HepG2 (cell line): ENCODE data around the gene MIF. TPM values are rescaled to one million over a fixed set of nuclear protein-coding genes. Genes with fewer than 3 reads are reported as not detected.
A peak's percentile ranks its signal among the peaks of the same experiment; 100 is the strongest.

Experiments used
- ARID5B ChIP-seq: IDR thresholded peaks from 2 replicates; pipeline ENCODE4 v1.4.0; 2020; ENCODE audit warnings: mild to moderate bottlenecking, missing genetic modification reagents
- CEBPZ ChIP-seq: IDR thresholded peaks from 2 replicates; pipeline ENCODE4 v1.6.1; 2012; ENCODE audit warnings: low read length, improper control_type of control experiment
- ETV6 ChIP-seq: sonication (generic); formaldehyde crosslinking; conservative IDR thresholded peaks from 2 replicates; pipeline ENCODE4 v1.4.0; 2020; ENCODE audit warnings: missing genetic modification reagents
- FOSL2 ChIP-seq: sonication (generic); formaldehyde crosslinking; IDR thresholded peaks from 2 replicates; pipeline ENCODE4 v1.4.0; 2020; ENCODE audit warnings: missing genetic modification reagents
- MBNL3 ChIP-seq: fragments of 250-450 bp; sonication (Bioruptor Pico); conservative IDR thresholded peaks from 2 replicates; pipeline ENCODE4 v1.8.0; 2022; ENCODE audit warnings: mild to moderate bottlenecking, inconsistent platforms
- MIXL1 ChIP-seq: IDR thresholded peaks from 2 replicates; pipeline ENCODE4 v1.6.1; 2016
- MLXIP ChIP-seq: sonication (generic); formaldehyde crosslinking; IDR thresholded peaks from 2 replicates; pipeline ENCODE4 v1.9.0; 2021; ENCODE audit warnings: missing genetic modification reagents, borderline replicate concordance
- MXD4 ChIP-seq: IDR thresholded peaks from 2 replicates; pipeline ENCODE4 v1.6.1; 2016; ENCODE audit warnings: mild to moderate bottlenecking, missing biosample characterization, missing genetic modification reagents
- PAF1 ChIP-seq: IDR thresholded peaks from 2 replicates; pipeline ENCODE4 v1.6.1; 2016; ENCODE audit warnings: missing genetic modification reagents, missing compliant biosample characterization
- THYN1 ChIP-seq: sonication (generic); formaldehyde crosslinking; IDR thresholded peaks from 2 replicates; pipeline ENCODE4 v1.8.1; 2023; ENCODE audit warnings: low read depth, mild to moderate bottlenecking, moderate library complexity, missing genetic modification reagents, borderline replicate concordance
- ZBTB21 ChIP-seq: sonication (generic); formaldehyde crosslinking; IDR thresholded peaks from 2 replicates; pipeline ENCODE4 v1.4.0; 2020; ENCODE audit warnings: missing genetic modification reagents
- ZNF160 ChIP-seq: sonication (generic); formaldehyde crosslinking; IDR thresholded peaks from 2 replicates; pipeline ENCODE4 v1.8.0; 2022; ENCODE audit warnings: mild to moderate bottlenecking, inconsistent platforms, missing genetic modification reagents
- ZNF326 ChIP-seq: sonication (generic); formaldehyde crosslinking; IDR thresholded peaks from 2 replicates; pipeline ENCODE4 v1.4.0; 2020; ENCODE audit warnings: missing genetic modification reagents, borderline replicate concordance
- ZNF333 ChIP-seq: sonication (generic); formaldehyde crosslinking; IDR thresholded peaks from 2 replicates; pipeline ENCODE4 v1.4.0; 2020; ENCODE audit warnings: mild to moderate bottlenecking, missing genetic modification reagents, borderline replicate concordance
- ZNF460 ChIP-seq: sonication (generic); formaldehyde crosslinking; IDR thresholded peaks from 2 replicates; pipeline ENCODE4 v1.5.1; 2020; ENCODE audit warnings: missing genetic modification reagents, mild to moderate bottlenecking, borderline replicate concordance
- ZNF468 ChIP-seq: sonication (generic); formaldehyde crosslinking; IDR thresholded peaks from 2 replicates; pipeline ENCODE4 v1.8.0; 2022; ENCODE audit warnings: mild to moderate bottlenecking, moderate library complexity, missing genetic modification reagents
- ZNF543 ChIP-seq: sonication (generic); formaldehyde crosslinking; IDR thresholded peaks from 2 replicates; pipeline ENCODE4 v1.4.0; 2020; ENCODE audit warnings: mild to moderate bottlenecking, missing genetic modification reagents
- ZNF670 ChIP-seq: sonication (generic); formaldehyde crosslinking; IDR thresholded peaks from 2 replicates; pipeline ENCODE4 v1.8.0; 2022; ENCODE audit warnings: mild to moderate bottlenecking, missing genetic modification reagents, borderline replicate concordance
- polyA plus RNA-seq, 8 experiments: library from polyadenylated mRNA; depleted of rRNA in 3 of 8; stranded (reverse) in 7 of 8; unstranded in 1 of 8; fragments of >200 nt; fragmentation: Illumina TruSeq in 4 of 8; extraction: Trizol in 4 of 8; gene quantifications; 2 replicates each; pipeline versions ENCODE4 v1.2.1 to v1.2.3, GENCODE V29; 2011 to 2016; ENCODE audit warnings: low read depth in 4 of 8, missing spikeins in 1 of 8, mixed read lengths in 1 of 8; ENCODE audit not compliant: insufficient read depth in 1 of 8
- total RNA-seq, 5 experiments: library from RNA; depleted of rRNA; stranded (reverse); fragments of >200 nt; fragmentation: Illumina TruSeq; extraction: Trizol; gene quantifications; 2 replicates each; pipeline ENCODE4 v1.2.3, GENCODE V29; 2016; ENCODE audit warnings: low read depth in 1 of 5

MIF gene
- total and polyA plus RNA-seq, 2 of the 13 experiments (the other 11 are each of a cell fraction or from before 2014, with no cell fraction given), result 634 to 675 TPM

GRCh38 chr22:23849009-23850006, 44.9 kb upstream of the MIF start (continued):
- peak; percentile 54; the same call in 1 of the 2 replicates for TF ChIP-seq ARID5B (CRISPR knock-in tag)
- TF ChIP-seq MLXIP (CRISPR knock-in tag), result no peak
- TF ChIP-seq ZNF460, result peak; percentile 76; the same call in 1 of the 2 replicates
- no peak for TF ChIP-seq MIXL1
- no peak for TF ChIP-seq MBNL3
- 0 out of 2 replicates have a peak, but pooled peaks have one; percentile 16 for TF ChIP-seq ZNF333 (CRISPR knock-in tag)
- TF ChIP-seq ZNF468, result no peak
- no peak for TF ChIP-seq CEBPZ
- TF ChIP-seq ZNF160 (CRISPR knock-in tag), result no peak
- TF ChIP-seq ZBTB21 (CRISPR knock-in tag), result no peak
- TF ChIP-seq PAF1 (CRISPR knock-in tag), result no peak
- TF ChIP-seq ZNF326 (CRISPR knock-in tag), result no peak
- peak; percentile 67; the same call in 1 of the 2 replicates for TF ChIP-seq ETV6
- TF ChIP-seq ZNF670 (CRISPR knock-in tag), result no peak; the same call in 1 of the 2 replicates
- 0 out of 2 replicates have a peak, but pooled peaks have one; percentile 49 for TF ChIP-seq MXD4
- TF ChIP-seq THYN1, result no peak
- 0 out of 2 replicates have a peak, but pooled peaks have one; percentile 15 for TF ChIP-seq ZNF543 (CRISPR knock-in tag)
- no peak for TF ChIP-seq FOSL2 (CRISPR knock-in tag)
